Measurements from ENCODE around the gene ADAM33. TPM values are rescaled to one million over a fixed set of nuclear protein-coding genes. Genes with fewer than 3 reads are reported as not detected.

The ADAM33 gene
- total RNA-seq, 1 experiment from 2014 or later, result not detected

DNA sequence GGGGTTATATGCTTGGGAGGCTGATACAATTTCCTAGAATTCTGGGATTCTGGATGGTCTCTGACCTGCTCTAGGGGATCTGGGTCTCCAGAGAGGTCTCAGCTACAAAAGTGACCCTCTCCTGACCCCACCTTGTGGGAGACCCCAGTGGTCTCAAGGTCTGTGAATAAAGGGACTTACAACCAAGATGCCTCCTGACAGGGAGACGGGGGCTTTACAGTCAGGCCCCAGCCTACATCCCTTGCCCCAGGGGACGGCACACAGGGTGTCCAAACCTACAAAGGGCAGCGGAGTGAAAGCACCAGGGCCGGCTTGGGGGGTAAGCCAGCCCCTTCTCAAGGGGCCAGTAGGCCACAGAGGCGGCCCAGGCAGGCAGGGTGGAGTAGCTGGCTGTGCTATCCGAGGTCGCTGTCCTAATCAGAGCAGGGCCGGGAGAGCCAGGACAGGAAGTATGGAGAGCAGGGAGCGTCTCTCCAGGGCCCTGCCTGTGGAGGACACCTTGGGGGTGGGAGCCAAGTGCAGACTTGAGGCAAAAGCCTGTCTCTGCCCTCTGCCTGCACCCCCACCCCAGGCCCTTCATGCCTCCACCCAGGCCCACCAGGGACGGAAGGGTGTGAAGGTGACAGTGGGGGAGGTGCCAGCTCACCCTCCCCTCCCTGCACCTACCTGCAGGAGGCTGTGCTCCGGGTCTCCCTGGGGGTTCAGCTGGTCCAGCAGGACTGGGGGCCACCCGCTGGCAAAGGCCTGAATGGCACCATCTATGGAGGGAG is 22.1 kb downstream of the ADAM33 start (continued):
- no peak for TF ChIP-seq EZH2 (IDR thresholded peaks at IDR 0.05)
- no peak for TF ChIP-seq RAD21 (IDR thresholded peaks at IDR 0.05; ENCODE audit: low read depth)
- TF ChIP-seq, protein P1, sequence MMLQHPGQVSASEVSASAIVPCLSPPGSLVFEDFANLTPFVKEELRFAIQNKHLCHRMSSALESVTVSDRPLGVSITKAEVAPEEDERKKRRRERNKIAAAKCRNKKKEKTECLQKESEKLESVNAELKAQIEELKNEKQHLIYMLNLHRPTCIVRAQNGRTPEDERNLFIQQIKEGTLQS (IDR thresholded peaks at IDR 0.05), result no peak

DNA sequence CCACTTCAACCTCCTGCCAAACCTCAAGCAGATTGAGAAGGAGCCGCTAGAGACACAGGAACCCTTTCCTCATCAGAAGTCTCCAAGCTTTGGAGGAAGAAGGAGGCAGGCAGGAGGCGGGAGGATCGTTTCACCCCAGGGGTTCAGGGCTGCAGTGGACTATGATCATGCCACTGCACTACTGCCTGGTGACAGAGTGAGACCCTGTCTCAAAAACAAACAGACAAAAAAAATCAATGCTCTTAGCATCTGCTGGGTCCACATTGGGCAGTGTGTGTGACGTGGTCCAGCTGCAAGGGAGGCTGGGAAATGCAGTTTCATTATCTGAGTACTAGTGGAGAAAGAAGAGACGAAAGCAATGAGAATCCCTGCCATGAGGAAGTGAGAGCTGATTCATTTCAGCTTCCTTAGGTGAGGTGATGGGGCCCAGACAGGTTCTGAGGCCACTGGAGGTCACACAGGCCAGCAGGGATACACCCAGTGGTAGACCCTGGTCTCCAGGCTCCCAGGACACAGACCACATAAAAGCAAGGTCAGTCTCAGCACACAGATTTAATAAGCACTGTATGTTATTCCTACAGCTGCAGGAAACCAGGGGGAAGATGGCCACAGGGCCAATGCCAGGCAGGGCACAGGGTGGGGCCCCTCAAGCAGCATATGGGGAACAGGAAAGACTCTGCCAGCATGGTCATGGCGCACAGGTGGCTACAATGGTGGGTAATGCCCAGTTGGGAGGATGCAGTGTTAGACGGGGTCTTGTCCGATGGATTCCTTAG is 22.9 kb downstream of the ADAM33 start:
- no peak overlapping the region for H3K4me2 ChIP-seq (ENCODE audit: low read length)
- no peak overlapping the region for H3K27ac ChIP-seq (ENCODE audit: low read depth, low read length)
- H3K36me3 ChIP-seq (ENCODE audit: control insufficient read depth in 1 of 2, insufficient read depth in 2 of 2, low read length in 2 of 2), result no peaks in the 10 kb centered on the region
- POLR2A ChIA-PET, result no interaction called here
- no peak overlapping the region for H2AFZ ChIP-seq (ENCODE audit: low read depth, low read length, poor library complexity, severe bottlenecking)
- no peak overlapping the region for H3K4me3 ChIP-seq (replicated peaks in 1 of 2; ENCODE audit: low read depth in 1 of 2, low read length in 2 of 2)
- DNase-seq (ENCODE audit: low read depth, low spot score), result no peak
- no peaks in the 10 kb centered on the region for H3K79me2 ChIP-seq (ENCODE audit: insufficient read depth, low read length)
- CTCF ChIA-PET, result no interaction called here
- no peaks in the 10 kb centered on the region; a peak in 1 of 4 replicates for H3K9me3 ChIP-seq (ENCODE audit: control insufficient read depth in 1 of 2, insufficient read depth in 1 of 2, low read depth in 1 of 2, low read length in 2 of 2)
- intact Hi-C loops (cut with micrococcal nuclease), result no loop called here
- RAD21 ChIA-PET (ENCODE audit: low non-redundant PET in 1 of 2, low total read pairs in 2 of 2, uncharacterized antibody in 2 of 2, unreplicated experiment in 2 of 2), result no interaction called here
- BruUV-seq (replicated peaks), result no TSS peak
- no peaks in the 10 kb centered on the region for H3K27me3 ChIP-seq (ENCODE audit: insufficient read depth, low read length)
- no peaks in the 10 kb centered on the region for H3K4me1 ChIP-seq (ENCODE audit: control insufficient read depth in 1 of 2, insufficient read depth in 2 of 2, low read length in 2 of 2)
- H4K20me1 ChIP-seq (ENCODE audit: insufficient read depth), result no peaks in the 10 kb centered on the region
- H3K9me2 ChIP-seq (ENCODE audit: insufficient read depth), result no peaks in the 10 kb centered on the region
- no peak for ATAC-seq
- H3K9ac ChIP-seq (ENCODE audit: low read length), result no peak overlapping the region
- TF ChIP-seq CBX3 (IDR thresholded peaks at IDR 0.05; ENCODE audit: low read depth) (no peak), SP1 (IDR thresholded peaks at IDR 0.05; ENCODE audit: low read depth) (no peak), JUND (IDR thresholded peaks at IDR 0.05) (no peak), YY1 (IDR thresholded peaks at IDR 0.05; ENCODE audit: extremely low read depth, insufficient replicate concordance, low read depth, low read length) (no peak), ELF1 (IDR thresholded peaks at IDR 0.05; ENCODE audit: borderline replicate concordance, low read depth) (no peak), TCF7L2 (IDR thresholded peaks at IDR 0.05; ENCODE audit: borderline replicate concordance, extremely low read depth, insufficient read depth, insufficient read length) (no peak), FOSL1 (IDR thresholded peaks at IDR 0.05; ENCODE audit: low read depth) (no peak), CEBPB (IDR thresholded peaks at IDR 0.05; ENCODE audit: low read depth) (no peak), EZH2phosphoT487 (IDR thresholded peaks at IDR 0.05; ENCODE audit: borderline replicate concordance) (no peak)
- TF ChIP-seq, protein P2, sequence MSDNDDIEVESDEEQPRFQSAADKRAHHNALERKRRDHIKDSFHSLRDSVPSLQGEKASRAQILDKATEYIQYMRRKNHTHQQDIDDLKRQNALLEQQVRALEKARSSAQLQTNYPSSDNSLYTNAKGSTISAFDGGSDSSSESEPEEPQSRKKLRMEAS (IDR thresholded peaks at IDR 0.05), result no peak
- TF ChIP-seq, protein P3, sequence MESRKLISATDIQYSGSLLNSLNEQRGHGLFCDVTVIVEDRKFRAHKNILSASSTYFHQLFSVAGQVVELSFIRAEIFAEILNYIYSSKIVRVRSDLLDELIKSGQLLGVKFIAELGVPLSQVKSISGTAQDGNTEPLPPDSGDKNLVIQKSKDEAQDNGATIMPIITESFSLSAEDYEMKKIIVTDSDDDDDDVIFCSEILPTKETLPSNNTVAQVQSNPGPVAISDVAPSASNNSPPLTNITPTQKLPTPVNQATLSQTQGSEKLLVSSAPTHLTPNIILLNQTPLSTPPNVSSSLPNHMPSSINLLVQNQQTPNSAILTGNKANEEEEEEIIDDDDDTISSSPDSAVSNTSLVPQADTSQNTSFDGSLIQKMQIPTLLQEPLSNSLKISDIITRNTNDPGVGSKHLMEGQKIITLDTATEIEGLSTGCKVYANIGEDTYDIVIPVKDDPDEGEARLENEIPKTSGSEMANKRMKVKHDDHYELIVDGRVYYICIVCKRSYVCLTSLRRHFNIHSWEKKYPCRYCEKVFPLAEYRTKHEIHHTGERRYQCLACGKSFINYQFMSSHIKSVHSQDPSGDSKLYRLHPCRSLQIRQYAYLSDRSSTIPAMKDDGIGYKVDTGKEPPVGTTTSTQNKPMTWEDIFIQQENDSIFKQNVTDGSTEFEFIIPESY (IDR thresholded peaks at IDR 0.05; ENCODE audit: extremely low read depth, insufficient replicate concordance, low read length), result no peak

Data from HCT116 (cell line).